Naive thymus-derived CD4-positive, alpha-beta T cell (primary cell): ENCODE data around the gene DRGX. TPM values are rescaled to one million over a fixed set of nuclear protein-coding genes. Genes with fewer than 3 reads are reported as not detected.

Experiments
- ATAC-seq: fragments of 150-1000 bp; cut with Tn5 transposase; 2 replicates; pipeline ENCODE4 v1.10.0; 2021; ENCODE audit warnings: mild to moderate bottlenecking, moderate library complexity
- CTCF ChIA-PET: fragments of 350-600 bp; sonication (Branson Sonifier 250); formaldehyde crosslinking; loops from one replicate; lab custom pipeline; 2021; ENCODE audit warnings: antibody characterized with exemption; lab: Charles Lee
- POLR2A ChIA-PET: fragments of 350-600 bp; sonication (Branson Sonifier 250); formaldehyde crosslinking; loops from one replicate; lab custom pipeline; 2021; ENCODE audit warnings: antibody characterized with exemption, inconsistent platforms; lab: Charles Lee
- DNase-seq, 9 donors: peaks; one replicate each; pipeline versions ENCODE4 v3.0.0 to v3.0.0-alpha.2; 2020 to 2022; ENCODE audit warnings: mixed read lengths in 1 of 9
- H3K27ac ChIP-seq: one replicate; pipeline ENCODE4 v1.7.0; 2013; ENCODE audit warnings: mild to moderate bottlenecking, low read depth, low read length, moderate library complexity
- H3K27me3 ChIP-seq, 2 donors: one replicate each; pipeline ENCODE4 v1.7.0; 2013; ENCODE audit warnings: low read length in 2 of 2, mild to moderate bottlenecking in 2 of 2, moderate library complexity in 2 of 2; ENCODE audit not compliant: control insufficient read depth in 2 of 2, insufficient read depth in 2 of 2
- H3K36me3 ChIP-seq, 3 experiments: 1 replicate in 2 of 3; 2 replicates in 1 of 3; pipeline ENCODE4 v1.7.0; 2013; ENCODE audit warnings: low read length in 3 of 3, mild to moderate bottlenecking in 3 of 3, moderate library complexity in 1 of 3; ENCODE audit not compliant: insufficient read depth in 3 of 3, control insufficient read depth in 2 of 3
- H3K4me1 ChIP-seq, 2 donors: one replicate each; pipeline ENCODE4 v1.7.0; 2013; ENCODE audit warnings: low read length in 2 of 2, mild to moderate bottlenecking in 2 of 2, moderate library complexity in 1 of 2; ENCODE audit not compliant: control insufficient read depth in 2 of 2, insufficient read depth in 2 of 2
- H3K4me3 ChIP-seq: 2 replicates; pipeline ENCODE4 v1.7.0; 2013; ENCODE audit warnings: mild to moderate bottlenecking, low read length
- H3K9me3 ChIP-seq, 3 experiments: 1 replicate in 2 of 3; 2 replicates in 1 of 3; pipeline ENCODE4 v1.7.0; 2013; ENCODE audit warnings: low read length in 3 of 3; ENCODE audit not compliant: control insufficient read depth in 2 of 3
- H3K27ac Mint-ChIP-seq, 9 donors: one replicate each; pipeline ENCODE4 v1.8.0; 2020 to 2022; ENCODE audit warnings: mixed read lengths in 9 of 9, mild to moderate bottlenecking in 8 of 9, moderate library complexity in 5 of 9, inconsistent platforms in 2 of 9
- H3K27me3 Mint-ChIP-seq, 5 donors: one replicate each; pipeline ENCODE4 v1.8.0; 2021 to 2022; ENCODE audit warnings: mixed read lengths in 5 of 5, mild to moderate bottlenecking in 1 of 5
- H3K36me3 Mint-ChIP-seq, 5 donors: one replicate each; pipeline ENCODE4 v1.8.0; 2020 to 2022; ENCODE audit warnings: mixed read lengths in 5 of 5, mild to moderate bottlenecking in 3 of 5, inconsistent platforms in 1 of 5
- H3K4me1 Mint-ChIP-seq, 7 donors: one replicate each; pipeline ENCODE4 v1.8.0; 2020 to 2022; ENCODE audit warnings: mixed read lengths in 7 of 7, mild to moderate bottlenecking in 3 of 7, inconsistent platforms in 1 of 7
- H3K4me3 Mint-ChIP-seq, 10 donors: one replicate each; pipeline ENCODE4 v1.8.0; 2020 to 2022; ENCODE audit warnings: mild to moderate bottlenecking in 10 of 10, mixed read lengths in 10 of 10, moderate library complexity in 6 of 10, inconsistent platforms in 2 of 10
- H3K9me3 Mint-ChIP-seq, 11 donors: one replicate each; pipeline ENCODE4 v1.8.0; 2020 to 2022; ENCODE audit warnings: mixed read lengths in 11 of 11, mild to moderate bottlenecking in 4 of 11, inconsistent platforms in 1 of 11, moderate library complexity in 1 of 11
- intact Hi-C, 2 donors: fragments of 100-400 bp; cut with micrococcal nuclease; formaldehyde crosslinking; loops; one replicate each; pipeline ENCODE4 v1.15.1; 2023
- polyA plus RNA-seq, 2 donors: library from polyadenylated mRNA; unstranded; fragments of 300-500 nt; fragmentation: Illumina TruSeq; gene quantifications; one replicate each; pipeline ENCODE4 v1.2.3, GENCODE V29; 2021
- total RNA-seq, 6 experiments: library from RNA in 5 of 6; stranded (reverse) in 5 of 6; gene quantifications; 1 replicate in 5 of 6; 2 replicates in 1 of 6; pipeline ENCODE4 v1.2.3 and lab custom pipeline; 2021 to 2026

The DRGX gene
- total and polyA plus RNA-seq, 7 experiments from 2014 or later = not detected

DNA sequence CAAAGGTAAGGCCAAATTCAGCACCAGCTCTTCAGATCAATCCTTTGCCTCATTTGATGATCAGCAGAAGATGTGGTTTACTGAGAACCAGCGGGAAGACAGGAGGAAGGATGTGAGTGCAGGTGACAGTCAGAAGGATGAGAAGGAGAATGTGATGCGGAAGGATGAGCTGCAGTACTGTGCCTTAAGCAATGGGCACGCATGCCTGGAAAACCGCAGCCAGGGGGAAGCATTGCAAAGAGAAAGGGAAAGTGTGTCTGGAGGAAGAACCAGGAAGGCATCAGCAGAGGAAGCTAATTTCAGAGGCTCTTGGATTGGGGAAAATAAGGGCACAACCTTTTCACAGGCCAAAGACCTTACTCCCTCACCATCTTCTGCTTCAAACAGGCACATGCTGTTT lies 71.2 kb downstream of the DRGX start:
- Mint-ChIP-seq H3K27ac (no peak overlapping the region), H3K36me3 (no peaks in the 10 kb centered on the region), H3K9me3 (peaks cover 0 to 3% (median 0%) of the 10 kb centered on the region in 11 donors), H3K27me3 (peaks cover 0 to 15% (median 5%) of the 10 kb centered on the region in 5 donors), H3K4me1 (peaks cover 0 to 3% (median 0%) of the 10 kb centered on the region in 7 donors), H3K4me3 (no peak overlapping the region)
- no peaks in the 10 kb centered on the region for H3K9me3 ChIP-seq
- no peaks in the 10 kb centered on the region for H3K4me1 ChIP-seq
- no peak for DNase-seq
- intact Hi-C loops = no loop called here
- no peak overlapping the region for H3K27ac ChIP-seq
- no peak overlapping the region for H3K4me3 ChIP-seq
- ATAC-seq = no peak
- no peaks in the 10 kb centered on the region for H3K36me3 ChIP-seq
- H3K27me3 ChIP-seq = no peaks in the 10 kb centered on the region
- ChIA-PET POLR2A (no interaction called here), CTCF (no interaction called here)

DNA sequence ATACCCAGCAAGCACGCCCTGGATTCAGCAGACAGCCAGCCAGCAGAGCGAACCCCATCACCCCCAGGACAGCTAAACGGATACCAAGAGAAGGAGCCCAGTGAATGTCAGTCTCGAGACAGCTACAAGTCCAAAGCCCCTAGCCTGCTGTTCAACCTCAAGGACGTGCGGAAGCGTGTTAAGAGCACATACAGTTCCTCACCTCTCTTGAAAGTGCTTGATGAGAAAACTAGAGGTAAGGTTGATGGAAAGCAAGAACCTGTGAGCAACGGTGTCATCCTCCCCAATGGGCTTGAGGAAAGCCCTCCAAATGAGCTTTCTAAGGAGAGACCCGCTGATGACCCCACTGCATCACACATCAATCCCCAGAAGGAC lies 72.0 kb downstream of the DRGX start:
- intact Hi-C loops = no loop called here
- CTCF ChIA-PET = no interaction called here

DNA sequence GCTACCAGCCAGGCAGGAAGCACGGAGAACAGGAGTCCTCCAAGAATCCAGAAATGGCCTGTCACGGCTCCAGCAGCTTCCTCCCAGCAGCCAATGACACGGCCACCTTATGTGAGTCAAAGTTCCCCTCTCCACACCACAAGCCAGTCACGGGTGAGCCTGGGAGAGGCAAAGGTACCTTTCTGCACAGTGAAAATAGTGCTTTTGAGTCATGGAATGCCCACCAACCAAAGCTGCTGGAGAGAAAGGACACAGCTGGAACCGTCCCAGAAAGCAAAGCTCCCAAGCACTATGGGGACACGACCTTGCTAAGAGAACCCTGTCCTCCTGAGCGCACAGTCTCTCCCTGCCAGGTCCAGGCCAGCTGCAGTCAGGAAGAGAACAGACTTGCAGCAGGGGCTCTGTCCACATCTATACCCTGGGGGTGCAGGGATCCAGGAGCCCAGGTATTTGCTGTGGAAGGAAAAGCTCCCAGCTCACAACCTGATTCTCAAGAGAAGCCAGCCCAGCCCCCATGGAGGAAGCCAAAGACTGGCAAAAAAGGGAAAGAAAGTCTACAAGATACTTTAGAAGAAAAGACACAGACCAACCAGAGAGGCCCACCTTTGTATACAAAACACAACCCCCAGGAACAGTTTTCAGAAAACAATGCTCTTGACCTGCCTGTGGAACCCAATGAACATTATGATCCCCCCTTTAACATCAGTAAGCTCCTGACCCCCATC lies 72.6 kb downstream of the DRGX start:
- H3K27me3 Mint-ChIP-seq = peaks cover 0 to 13% (median 5%) of the 10 kb centered on the region in 5 donors
- H3K4me3 Mint-ChIP-seq = no peak overlapping the region
- DNase-seq = no peak
- no peaks in the 10 kb centered on the region for H3K27me3 ChIP-seq
- peak overlapping the region in 1 of 9 donors; percentile 4 for H3K27ac Mint-ChIP-seq
- H3K4me3 ChIP-seq = no peak overlapping the region
- peaks cover 0 to 3% (median 0%) of the 10 kb centered on the region in 11 donors for H3K9me3 Mint-ChIP-seq
- ChIA-PET CTCF (no interaction called here), POLR2A (no interaction called here)
- no peak for ATAC-seq
- no peaks in the 10 kb centered on the region for H3K9me3 ChIP-seq
- peaks cover 0 to 5% (median 0%) of the 10 kb centered on the region in 7 donors for H3K4me1 Mint-ChIP-seq
- no peaks in the 10 kb centered on the region for H3K4me1 ChIP-seq
- no peak overlapping the region for H3K27ac ChIP-seq
- no peaks in the 10 kb centered on the region for H3K36me3 ChIP-seq
- intact Hi-C loops = no loop called here
- H3K36me3 Mint-ChIP-seq = no peaks in the 10 kb centered on the region

More for the DNA sequence above, 72.0 kb downstream of the DRGX start:
- H3K27ac Mint-ChIP-seq = peak overlapping the region in 1 of 9 donors; percentile 4
- ATAC-seq = no peak
- peaks cover 0 to 3% (median 0%) of the 10 kb centered on the region in 11 donors for H3K9me3 Mint-ChIP-seq
- peaks cover 0 to 5% (median 0%) of the 10 kb centered on the region in 7 donors for H3K4me1 Mint-ChIP-seq
- no peaks in the 10 kb centered on the region for H3K36me3 ChIP-seq
- H3K27me3 Mint-ChIP-seq = peaks cover 0 to 15% (median 5%) of the 10 kb centered on the region in 5 donors
- no peak overlapping the region for H3K27ac ChIP-seq
- no peak overlapping the region for H3K4me3 ChIP-seq
- H3K4me3 Mint-ChIP-seq = no peak overlapping the region
- no peaks in the 10 kb centered on the region for H3K36me3 Mint-ChIP-seq
- no peak for DNase-seq
- no peaks in the 10 kb centered on the region for H3K27me3 ChIP-seq
- no peaks in the 10 kb centered on the region for H3K9me3 ChIP-seq
- POLR2A ChIA-PET = no interaction called here
- H3K4me1 ChIP-seq = no peaks in the 10 kb centered on the region

DNA sequence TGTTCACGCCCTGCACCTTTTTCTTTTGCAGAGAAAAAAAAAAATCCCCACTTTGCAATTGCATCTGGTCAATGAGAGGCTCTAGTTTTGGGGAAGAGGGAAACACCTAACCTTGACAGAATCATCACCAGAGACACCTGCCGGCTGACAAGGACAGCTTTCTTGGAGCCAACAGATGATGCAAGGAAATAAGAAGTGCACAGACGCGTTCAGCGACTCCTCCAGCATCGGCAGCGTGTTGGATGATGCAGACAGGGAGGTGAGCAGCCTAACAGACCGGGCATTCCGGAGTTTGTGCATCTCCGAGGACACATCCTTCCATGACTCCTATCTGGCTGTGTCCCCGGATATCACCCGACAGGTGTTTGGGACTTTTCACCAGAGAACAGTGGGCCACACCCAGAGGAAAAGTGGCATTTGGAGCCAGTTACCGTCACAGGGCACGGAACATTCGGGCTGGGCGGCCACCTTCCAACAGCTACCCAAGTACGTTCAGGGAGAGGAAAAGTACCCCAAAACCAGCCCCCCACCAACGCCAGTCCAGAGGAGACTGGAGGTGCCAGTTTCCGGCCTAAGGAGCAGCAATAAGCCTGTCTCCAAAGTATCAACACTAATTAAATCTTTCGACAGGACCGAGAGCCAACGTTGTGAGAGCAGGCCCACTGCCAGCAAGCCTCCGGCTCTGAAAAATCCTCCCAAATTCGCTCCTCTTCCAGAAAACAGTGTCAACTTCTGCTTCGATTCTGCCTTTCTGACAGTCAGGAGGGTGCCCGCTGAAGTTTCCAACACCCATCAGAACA lies 73.3 kb downstream of the DRGX start:
- Mint-ChIP-seq H3K27ac (no peak overlapping the region), H3K36me3 (no peaks in the 10 kb centered on the region), H3K4me3 (no peak overlapping the region), H3K4me1 (peaks cover 0 to 5% (median 0%) of the 10 kb centered on the region in 7 donors), H3K9me3 (peaks cover 0 to 3% (median 0%) of the 10 kb centered on the region in 11 donors), H3K27me3 (peaks cover 0 to 15% (median 5%) of the 10 kb centered on the region in 5 donors)
- Histone ChIP-seq H3K9me3 (no peaks in the 10 kb centered on the region), H3K36me3 (no peaks in the 10 kb centered on the region), H3K4me3 (no peak overlapping the region), H3K27me3 (no peaks in the 10 kb centered on the region), H3K4me1 (no peaks in the 10 kb centered on the region), H3K27ac (no peak overlapping the region)
- no peak for ATAC-seq
- POLR2A ChIA-PET = no interaction called here
- intact Hi-C loops = no loop called here
- no peak for DNase-seq
- CTCF ChIA-PET = no interaction called here

DNA sequence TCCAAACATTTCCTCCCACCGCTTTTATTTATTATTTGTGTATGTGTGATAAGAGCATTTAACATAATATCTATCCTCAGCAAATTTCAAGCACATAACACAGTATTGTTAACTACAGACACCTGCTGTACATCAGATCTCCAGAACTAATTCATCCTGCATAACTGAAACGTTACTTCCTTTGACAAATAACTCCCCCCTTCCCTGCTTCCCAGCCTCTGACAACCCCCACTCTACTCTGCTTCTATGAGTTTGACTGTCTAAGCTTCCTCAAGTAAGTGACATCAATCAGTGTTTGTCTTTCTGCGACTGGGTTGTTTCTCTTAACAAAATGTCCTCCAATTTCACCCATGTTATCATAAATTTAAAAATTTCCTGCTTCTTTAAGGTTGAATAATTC lies 74.9 kb downstream of the DRGX start:
- intact Hi-C loops = no loop called here
- ChIA-PET CTCF (no interaction called here), POLR2A (no interaction called here)
- no peak overlapping the region for H3K4me3 Mint-ChIP-seq
- no peaks in the 10 kb centered on the region for H3K36me3 ChIP-seq
- H3K9me3 Mint-ChIP-seq = peaks cover 0 to 3% (median 0%) of the 10 kb centered on the region in 11 donors
- H3K4me1 Mint-ChIP-seq = peaks cover 0 to 3% (median 0%) of the 10 kb centered on the region in 7 donors
- ATAC-seq (no peak), DNase-seq (no peak)
- no peak overlapping the region for H3K4me3 ChIP-seq
- no peaks in the 10 kb centered on the region for H3K9me3 ChIP-seq
- no peaks in the 10 kb centered on the region for H3K4me1 ChIP-seq
- H3K36me3 Mint-ChIP-seq = no peaks in the 10 kb centered on the region
- no peaks in the 10 kb centered on the region for H3K27me3 ChIP-seq
- H3K27ac ChIP-seq = no peak overlapping the region
- H3K27me3 Mint-ChIP-seq = peaks cover 0 to 15% (median 5%) of the 10 kb centered on the region in 5 donors
- no peak overlapping the region for H3K27ac Mint-ChIP-seq

DNA sequence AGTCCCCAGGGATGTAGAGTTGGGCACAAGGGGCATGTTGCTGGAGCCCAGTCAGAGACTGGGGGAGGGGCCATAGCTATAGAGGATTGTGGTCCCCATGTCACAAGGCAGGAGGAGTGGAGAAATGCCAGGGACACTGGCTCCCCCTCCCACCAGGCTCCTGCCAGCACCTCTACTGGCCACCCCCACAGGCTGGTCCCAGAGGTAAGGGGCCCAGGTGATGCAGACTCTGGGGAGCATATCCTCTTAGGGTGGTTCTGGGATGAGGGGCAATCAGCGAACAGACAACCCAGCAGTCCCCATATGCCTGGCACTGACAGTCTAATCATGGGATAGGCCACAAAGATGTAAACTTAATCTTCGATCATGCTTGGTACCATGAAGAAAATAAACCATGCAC lies 75.7 kb downstream of the DRGX start:
- Histone ChIP-seq H3K36me3 (no peaks in the 10 kb centered on the region), H3K9me3 (no peaks in the 10 kb centered on the region), H3K27ac (no peak overlapping the region), H3K27me3 (no peaks in the 10 kb centered on the region), H3K4me1 (no peaks in the 10 kb centered on the region), H3K4me3 (no peak overlapping the region)
- H3K4me3 Mint-ChIP-seq = no peak overlapping the region
- intact Hi-C loops = no loop called here
- no peaks in the 10 kb centered on the region for H3K36me3 Mint-ChIP-seq
- DNase-seq (no peak), ATAC-seq (no peak)
- H3K4me1 Mint-ChIP-seq = peaks cover 0 to 3% (median 0%) of the 10 kb centered on the region in 7 donors
- POLR2A ChIA-PET = no interaction called here
- CTCF ChIA-PET = no interaction called here
- peaks cover 0 to 15% (median 5%) of the 10 kb centered on the region in 5 donors for H3K27me3 Mint-ChIP-seq
- H3K9me3 Mint-ChIP-seq = peaks cover 0 to 3% (median 0%) of the 10 kb centered on the region in 11 donors
- H3K27ac Mint-ChIP-seq = no peak overlapping the region
